Neural crest cell (in vitro differentiated cells): ENCODE data around the gene ADGRG1. TPM values are rescaled to one million over a fixed set of nuclear protein-coding genes. Genes with fewer than 3 reads are reported as not detected.
"Not testable (repeated sequence)": the region's sequence is repeated elsewhere in the genome, so short reads cannot be mapped to it uniquely, and the experiment has no call there.

ENCODE experiments used
- DNase-seq: peaks from one replicate; pipeline ENCODE4 v3.0.0; 2021; ENCODE audit warnings: low read depth, mixed read lengths, low spot score
- H3K27ac Mint-ChIP-seq: one replicate; pipeline ENCODE4 v1.8.0; 2021; ENCODE audit warnings: mild to moderate bottlenecking, mixed read lengths; ENCODE audit not compliant: unreplicated experiment
- H3K27me3 Mint-ChIP-seq: 2 replicates; pipeline ENCODE4 v1.8.0; 2021; ENCODE audit warnings: low read depth, mild to moderate bottlenecking, mixed read lengths
- H3K36me3 Mint-ChIP-seq: 2 replicates; pipeline ENCODE4 v1.8.0; 2021; ENCODE audit warnings: low read depth, mild to moderate bottlenecking, mixed read lengths
- H3K4me1 Mint-ChIP-seq: 2 replicates; pipeline ENCODE4 v1.8.0; 2021; ENCODE audit warnings: mixed read lengths
- H3K4me3 Mint-ChIP-seq: one replicate; pipeline ENCODE4 v1.8.0; 2021; ENCODE audit warnings: mild to moderate bottlenecking, mixed read lengths
- H3K9me3 Mint-ChIP-seq: 2 replicates; pipeline ENCODE4 v1.8.0; 2021; ENCODE audit warnings: mixed read lengths
- total RNA-seq: library from RNA; stranded (reverse); gene quantifications from 2 replicates; pipeline ENCODE4 v1.2.1, GENCODE V29; 2021
- TF ChIP-seq, protein P1 (sequence below): fragments of 200-600 bp; sonication (generic); conservative IDR thresholded peaks from 2 replicates; pipeline ENCODE4 v1.5.0; 2021; ENCODE audit warnings: antibody characterized with exemption, mild to moderate bottlenecking

The ADGRG1 gene
- total RNA-seq, 1 donor from 2014 or later = 58.5 TPM

DNA sequence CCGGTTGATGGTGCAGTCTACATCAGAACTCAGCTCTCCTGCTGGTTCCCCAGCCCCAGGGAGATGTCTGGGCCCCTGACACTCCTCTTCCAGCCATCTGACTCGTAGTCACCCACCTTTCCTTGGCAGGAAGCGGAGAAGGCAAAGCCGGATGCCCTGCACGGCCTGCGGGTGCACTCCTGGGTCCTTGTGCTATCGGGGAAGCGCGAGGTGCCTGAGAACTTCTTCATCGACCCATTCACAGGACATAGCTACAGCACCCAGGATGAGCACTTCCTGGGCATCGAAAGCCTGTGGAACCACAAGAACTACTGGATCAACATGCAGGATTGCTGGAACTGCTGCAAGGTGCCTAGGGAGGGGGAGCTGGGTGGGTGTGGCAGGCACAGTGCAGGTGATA is 78.9 kb downstream of the ADGRG1 start:
- Mint-ChIP-seq H3K4me1 (peaks cover under 1% of the 10 kb centered on the region), H3K9me3 (no peaks in the 10 kb centered on the region), H3K27ac (no peak overlapping the region)

DNA sequence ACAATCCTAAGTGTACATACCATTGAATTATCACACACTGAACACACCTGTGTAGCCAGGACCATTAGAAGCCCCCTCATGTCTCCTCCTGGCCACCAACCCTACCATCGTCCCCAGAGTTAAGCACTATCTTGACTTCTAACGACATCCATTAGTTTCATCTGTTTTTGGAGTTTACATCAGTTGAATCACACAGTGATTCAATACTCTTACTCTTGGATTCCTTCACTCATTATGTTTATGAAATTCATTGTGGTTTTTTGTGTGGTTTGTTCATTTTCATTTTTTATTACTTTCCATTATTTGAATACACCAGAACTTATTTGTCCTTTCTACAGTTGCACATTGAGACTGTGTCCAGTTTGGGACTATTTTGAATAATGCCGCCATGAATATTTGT is 79.7 kb downstream of the ADGRG1 start:
- no peaks in the 10 kb centered on the region for H3K4me1 Mint-ChIP-seq
- TF ChIP-seq, protein P1, sequence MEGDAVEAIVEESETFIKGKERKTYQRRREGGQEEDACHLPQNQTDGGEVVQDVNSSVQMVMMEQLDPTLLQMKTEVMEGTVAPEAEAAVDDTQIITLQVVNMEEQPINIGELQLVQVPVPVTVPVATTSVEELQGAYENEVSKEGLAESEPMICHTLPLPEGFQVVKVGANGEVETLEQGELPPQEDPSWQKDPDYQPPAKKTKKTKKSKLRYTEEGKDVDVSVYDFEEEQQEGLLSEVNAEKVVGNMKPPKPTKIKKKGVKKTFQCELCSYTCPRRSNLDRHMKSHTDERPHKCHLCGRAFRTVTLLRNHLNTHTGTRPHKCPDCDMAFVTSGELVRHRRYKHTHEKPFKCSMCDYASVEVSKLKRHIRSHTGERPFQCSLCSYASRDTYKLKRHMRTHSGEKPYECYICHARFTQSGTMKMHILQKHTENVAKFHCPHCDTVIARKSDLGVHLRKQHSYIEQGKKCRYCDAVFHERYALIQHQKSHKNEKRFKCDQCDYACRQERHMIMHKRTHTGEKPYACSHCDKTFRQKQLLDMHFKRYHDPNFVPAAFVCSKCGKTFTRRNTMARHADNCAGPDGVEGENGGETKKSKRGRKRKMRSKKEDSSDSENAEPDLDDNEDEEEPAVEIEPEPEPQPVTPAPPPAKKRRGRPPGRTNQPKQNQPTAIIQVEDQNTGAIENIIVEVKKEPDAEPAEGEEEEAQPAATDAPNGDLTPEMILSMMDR = no peak
- H3K27me3 Mint-ChIP-seq = no peaks in the 10 kb centered on the region
- no peak overlapping the region for H3K27ac Mint-ChIP-seq
- no peak for DNase-seq
- no peak overlapping the region for H3K4me3 Mint-ChIP-seq
- no peaks in the 10 kb centered on the region for H3K9me3 Mint-ChIP-seq
- H3K36me3 Mint-ChIP-seq = no peaks in the 10 kb centered on the region

More for the DNA sequence above, 78.9 kb downstream of the ADGRG1 start:
- DNase-seq = no peak
- no peaks in the 10 kb centered on the region for H3K36me3 Mint-ChIP-seq
- H3K27me3 Mint-ChIP-seq = no peaks in the 10 kb centered on the region
- TF ChIP-seq, protein P1 = no peak
- no peak overlapping the region for H3K4me3 Mint-ChIP-seq

DNA sequence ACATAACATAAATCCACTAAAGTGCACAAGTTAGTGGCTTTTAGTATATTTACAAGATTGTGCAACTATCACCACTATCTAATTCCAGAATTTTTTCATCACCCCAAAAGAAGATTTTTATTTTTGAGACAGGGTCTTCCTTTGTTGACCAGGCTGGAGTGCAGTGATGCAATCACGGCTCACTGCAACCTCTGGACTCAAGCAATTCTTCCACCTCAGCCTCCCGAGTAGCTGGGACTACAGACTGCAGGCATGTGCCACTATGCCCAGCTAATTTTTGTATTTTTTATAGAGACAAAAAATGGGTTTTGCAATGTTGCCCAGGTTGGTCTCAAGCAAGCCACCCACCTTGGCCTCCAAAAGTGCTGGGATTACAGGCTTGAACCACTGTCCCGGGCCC is 81.2 kb downstream of the ADGRG1 start:
- no peak for DNase-seq
- no peaks in the 10 kb centered on the region for H3K4me1 Mint-ChIP-seq
- H3K4me3 Mint-ChIP-seq = no peak overlapping the region
- H3K27ac Mint-ChIP-seq = no peak overlapping the region
- no peaks in the 10 kb centered on the region for H3K27me3 Mint-ChIP-seq
- no peaks in the 10 kb centered on the region for H3K36me3 Mint-ChIP-seq
- no peaks in the 10 kb centered on the region for H3K9me3 Mint-ChIP-seq
- TF ChIP-seq, protein P1 = no peak

DNA sequence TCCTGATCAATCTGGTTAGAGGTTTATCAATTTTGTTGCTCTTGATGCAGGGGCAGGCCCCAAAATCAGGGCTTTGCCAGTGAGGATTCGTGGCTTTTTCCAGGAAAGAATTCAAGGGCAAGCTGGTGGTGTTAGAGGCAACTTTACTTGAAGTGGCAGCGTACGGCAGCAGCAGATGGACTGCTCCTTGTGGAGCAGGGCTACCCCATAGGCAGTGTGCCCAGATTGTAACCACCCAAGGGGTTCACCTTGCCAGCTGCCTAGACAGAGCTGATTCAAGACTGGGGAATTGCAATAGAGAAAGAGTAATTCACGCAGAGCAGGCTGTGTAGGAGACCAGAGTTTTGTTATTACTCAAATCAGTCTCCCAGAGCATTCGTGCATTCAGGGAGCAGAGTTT is 82.9 kb downstream of the ADGRG1 start:
- Mint-ChIP-seq H3K4me3 (no peak overlapping the region), H3K9me3 (no peaks in the 10 kb centered on the region), H3K36me3 (no peaks in the 10 kb centered on the region), H3K27ac (no peak overlapping the region), H3K4me1 (no peaks in the 10 kb centered on the region), H3K27me3 (no peaks in the 10 kb centered on the region)
- TF ChIP-seq, protein P1 = no peak
- DNase-seq = no peak

DNA sequence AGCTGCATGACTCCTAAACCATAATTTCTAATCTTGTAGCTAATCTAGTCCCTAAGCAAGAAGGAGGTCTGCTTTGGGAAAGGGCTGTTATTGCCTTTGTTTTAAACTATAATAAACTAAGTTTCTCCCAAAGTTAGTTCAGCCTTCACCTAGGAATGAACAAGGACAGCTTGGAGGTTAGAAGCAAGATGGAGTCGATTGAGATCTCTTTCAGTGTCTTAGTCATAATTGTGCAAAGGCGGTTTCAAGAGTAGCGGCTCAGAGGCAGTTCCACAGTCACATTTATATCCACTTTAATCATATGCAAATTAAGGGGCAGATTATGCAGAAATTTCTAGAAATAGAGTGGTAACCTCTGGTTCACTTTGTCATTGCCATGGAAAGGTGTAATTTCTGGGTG is 83.6 kb downstream of the ADGRG1 start:
- H3K36me3 Mint-ChIP-seq = no peaks in the 10 kb centered on the region

DNA sequence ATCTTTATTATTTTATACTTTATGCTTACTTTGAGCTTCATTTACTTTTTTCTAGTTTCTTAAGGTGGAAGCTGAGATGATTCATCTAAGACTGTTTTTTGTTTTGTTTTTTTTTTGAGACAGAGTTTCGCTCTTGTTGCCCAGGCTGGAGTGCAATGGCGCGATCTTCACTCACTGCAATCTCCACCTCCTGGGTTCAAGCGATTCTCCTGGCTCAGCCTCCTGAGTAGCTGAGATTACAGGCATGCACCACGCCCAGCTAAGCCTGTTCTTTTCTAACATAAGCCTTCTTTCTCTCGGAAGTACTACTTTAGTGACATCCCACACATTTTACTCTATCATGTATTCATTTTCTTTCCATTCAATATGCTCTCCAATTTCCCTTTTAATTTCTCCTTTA is 84.1 kb downstream of the ADGRG1 start:
- not testable (repeated sequence) for H3K4me1 Mint-ChIP-seq, DNase-seq, H3K27me3 Mint-ChIP-seq, H3K27ac Mint-ChIP-seq, H3K4me3 Mint-ChIP-seq, H3K36me3 Mint-ChIP-seq, H3K9me3 Mint-ChIP-seq

More for the DNA sequence above, 83.6 kb downstream of the ADGRG1 start:
- no peaks in the 10 kb centered on the region for H3K9me3 Mint-ChIP-seq
- TF ChIP-seq, protein P1 = no peak
- no peak overlapping the region for H3K27ac Mint-ChIP-seq
- DNase-seq = no peak
- no peaks in the 10 kb centered on the region for H3K4me1 Mint-ChIP-seq
- H3K27me3 Mint-ChIP-seq = no peaks in the 10 kb centered on the region
- H3K4me3 Mint-ChIP-seq = no peak overlapping the region
